OCI-LY1 (cell line): Measurements from ENCODE around the gene FBXO34.

Experiments used
- H2AFZ ChIP-seq: fragments of 200-600 bp; sonication (generic), shearing (Covaris generic); 2 replicates; pipeline ENCODE4 v1.6.0; 2014; ENCODE audit warnings: antibody characterized with exemption, mild to moderate bottlenecking, low read length
- H3F3A ChIP-seq: fragments of 200-600 bp; sonication (generic), shearing (Covaris generic); 2 replicates; pipeline ENCODE4 v1.6.0; 2014; ENCODE audit warnings: mild to moderate bottlenecking, antibody characterized with exemption, low read length, moderate library complexity; ENCODE audit not compliant: insufficient read depth
- H3K27ac ChIP-seq: fragments of 200-600 bp; sonication (generic); 2 replicates; pipeline ENCODE4 v1.5.1; 2014; ENCODE audit warnings: low read length, mixed run types, mild to moderate bottlenecking, low read depth; ENCODE audit not compliant: poor library complexity, severe bottlenecking
- H3K27me3 ChIP-seq: fragments of 200-600 bp; sonication (generic); 2 replicates; pipeline ENCODE4 v1.6.0; 2014; ENCODE audit warnings: antibody characterized with exemption, mild to moderate bottlenecking, low read length, moderate library complexity; ENCODE audit not compliant: insufficient read depth
- H3K36me3 ChIP-seq: fragments of 200-600 bp; sonication (generic); 2 replicates; pipeline ENCODE4 v1.6.1; 2014; ENCODE audit warnings: mild to moderate bottlenecking, antibody characterized with exemption, low read length, moderate library complexity, mixed read lengths; ENCODE audit not compliant: insufficient read depth
- H3K4me1 ChIP-seq: fragments of 200-600 bp; sonication (generic); 2 replicates; pipeline ENCODE4 v1.5.1; 2014; ENCODE audit warnings: mild to moderate bottlenecking, low read length, moderate library complexity; ENCODE audit not compliant: insufficient read depth, severe bottlenecking
- H3K4me2 ChIP-seq: fragments of 200-600 bp; sonication (generic), shearing (Covaris generic); 2 replicates; pipeline ENCODE4 v1.6.1; 2014; ENCODE audit warnings: low read length
- H3K4me3 ChIP-seq: fragments of 200-600 bp; sonication (generic); 2 replicates; pipeline ENCODE4 v1.5.1; 2014; ENCODE audit warnings: low read length, low read depth, mild to moderate bottlenecking, mixed read lengths; ENCODE audit not compliant: poor library complexity, severe bottlenecking
- H3K79me2 ChIP-seq: fragments of 200-600 bp; shearing (Covaris generic); 2 replicates; pipeline ENCODE4 v1.6.1; 2016; ENCODE audit warnings: mixed run types, low read length, mixed read lengths; ENCODE audit not compliant: insufficient read depth
- H3K9ac ChIP-seq: fragments of 200-600 bp; sonication (generic), shearing (Covaris generic); 2 replicates; pipeline ENCODE4 v1.6.1; 2014; ENCODE audit warnings: mild to moderate bottlenecking, low read length, mixed read lengths
- H3K9me2 ChIP-seq: fragments of 200-600 bp; sonication (generic), shearing (Covaris generic); 2 replicates; pipeline ENCODE4 v1.6.1; 2014; ENCODE audit warnings: low read depth, mild to moderate bottlenecking, low read length, mixed read lengths
- H3K9me3 ChIP-seq: fragments of 200-600 bp; shearing (Covaris generic); 2 replicates; pipeline ENCODE4 v1.6.1; 2014; ENCODE audit warnings: low read length, mixed read lengths
- H4K20me1 ChIP-seq: fragments of 200-600 bp; sonication (generic), shearing (Covaris generic); 2 replicates; pipeline ENCODE4 v1.6.0; 2016; ENCODE audit warnings: mild to moderate bottlenecking, low read length; ENCODE audit not compliant: insufficient read depth
- CTCF ChIP-seq: fragments of 200-600 bp; sonication (generic), shearing (Covaris generic); IDR thresholded peaks from 2 replicates; pipeline ENCODE4 v1.5.1; 2017; ENCODE audit warnings: mild to moderate bottlenecking, antibody characterized with exemption, low read length, moderate library complexity, mixed read lengths
- EZH2 ChIP-seq: fragments of 200-600 bp; sonication (generic), shearing (Covaris generic); IDR thresholded peaks from 2 replicates; pipeline ENCODE4 v1.8.0; 2017; ENCODE audit warnings: borderline replicate concordance, mixed run types, mild to moderate bottlenecking, antibody characterized with exemption, low read length, moderate library complexity, mixed read lengths

FBXO34 gene

GRCh38 chr14:55279384-55279783 lies 8.2 kb downstream of the FBXO34 start:
- Histone ChIP-seq H3K9me2 (no peaks in the 10 kb centered on the region), H3K27me3 (no peaks in the 10 kb centered on the region), H3K9me3 (no peaks in the 10 kb centered on the region), H3K4me3 (no peak overlapping the region), H3K4me1 (peaks cover 43% of the 10 kb centered on the region), H3K9ac (no peak overlapping the region), H3K4me2 (no peak overlapping the region), H4K20me1 (no peaks in the 10 kb centered on the region), H3K36me3 (peaks cover 9% of the 10 kb centered on the region), H3K79me2 (peaks cover 87% of the 10 kb centered on the region), H3K27ac (no peak overlapping the region), H2AFZ (no peak overlapping the region), H3F3A (no peaks in the 10 kb centered on the region)
- no peak for TF ChIP-seq CTCF

GRCh38 chr14:55281316-55281839 lies 10.2 kb downstream of the FBXO34 start:
- H4K20me1 ChIP-seq: no peaks in the 10 kb centered on the region
- peaks cover 9% of the 10 kb centered on the region for H3K36me3 ChIP-seq
- no peaks in the 10 kb centered on the region for H3K9me2 ChIP-seq
- H3K9ac ChIP-seq: no peak overlapping the region
- TF ChIP-seq CTCF: no peak
- TF ChIP-seq EZH2: no peak
- H3K4me2 ChIP-seq: no peak overlapping the region
- peaks cover 23% of the 10 kb centered on the region for H3K4me1 ChIP-seq
- no peaks in the 10 kb centered on the region for H3K9me3 ChIP-seq
- peaks cover 88% of the 10 kb centered on the region for H3K79me2 ChIP-seq
- H3K4me3 ChIP-seq: no peak overlapping the region
- no peak overlapping the region for H2AFZ ChIP-seq
- H3F3A ChIP-seq: no peaks in the 10 kb centered on the region
- H3K27ac ChIP-seq: no peak overlapping the region
- H3K27me3 ChIP-seq: no peaks in the 10 kb centered on the region

- H3K9ac ChIP-seq: no peak overlapping the region
- H3K27me3 ChIP-seq: no peaks in the 10 kb centered on the region
- no peaks in the 10 kb centered on the region for H3F3A ChIP-seq
- no peaks in the 10 kb centered on the region for H3K4me1 ChIP-seq
- no peak overlapping the region for H3K27ac ChIP-seq
- TF ChIP-seq EZH2: no peak
- no peak for TF ChIP-seq CTCF
- no peaks in the 10 kb centered on the region for H3K36me3 ChIP-seq
- H2AFZ ChIP-seq: no peak overlapping the region
- no peaks in the 10 kb centered on the region for H4K20me1 ChIP-seq
- H3K79me2 ChIP-seq: peaks cover 89% of the 10 kb centered on the region
- no peaks in the 10 kb centered on the region for H3K9me3 ChIP-seq
- no peak overlapping the region for H3K4me3 ChIP-seq
- no peak overlapping the region for H3K4me2 ChIP-seq
- no peaks in the 10 kb centered on the region for H3K9me2 ChIP-seq
Observed at GRCh38 chr14:55285048-55285652, 13.9 kb downstream of the FBXO34 start.
